BLaER1 treated with 17β-estradiol and CSF1 and Interleukin-3, amounts not matched to agents 10 nM and 100 nM (cell line): Measurements from ENCODE around the gene POU6F2.

Source experiments
- H3K27ac ChIP-seq, 11 experiments: shearing (Covaris generic); formaldehyde crosslinking; 2 replicates each; pipeline ENCODE4 v1.8.1; 2022
- H3K27me3 ChIP-seq, 11 experiments: shearing (Covaris generic); formaldehyde crosslinking; 2 replicates each; pipeline ENCODE4 v1.8.1; 2022
- H3K36me3 ChIP-seq, 11 experiments: shearing (Covaris generic); formaldehyde crosslinking; 2 replicates each; pipeline ENCODE4 v1.8.1; 2022
- H3K4me1 ChIP-seq, 10 experiments: shearing (Covaris generic); formaldehyde crosslinking; 2 replicates each; pipeline ENCODE4 v1.8.1; 2022
- H3K4me2 ChIP-seq, 11 experiments: shearing (Covaris generic); formaldehyde crosslinking; 2 replicates each; pipeline ENCODE4 v1.8.1; 2022
- H3K4me3 ChIP-seq, 10 experiments: shearing (Covaris generic); formaldehyde crosslinking; 2 replicates each; pipeline ENCODE4 v1.8.1; 2022
- H3K9ac ChIP-seq, 11 experiments: shearing (Covaris generic); formaldehyde crosslinking; 2 replicates each; pipeline ENCODE4 v1.8.1; 2022
- H3K9me3 ChIP-seq, 11 experiments: shearing (Covaris generic); formaldehyde crosslinking; replicated peaks in 1 of 11; 2 replicates each; pipeline ENCODE4 v1.8.1; 2022
- H4K20me1 ChIP-seq, 11 experiments: shearing (Covaris generic); formaldehyde crosslinking; 2 replicates each; pipeline ENCODE4 v1.8.1; 2022
- Cebpa-rat ChIP-seq, 11 experiments: shearing (Covaris generic); IDR thresholded peaks; 2 replicates each; pipeline ENCODE4 v1.8.1; 2022

POU6F2 gene

DNA sequence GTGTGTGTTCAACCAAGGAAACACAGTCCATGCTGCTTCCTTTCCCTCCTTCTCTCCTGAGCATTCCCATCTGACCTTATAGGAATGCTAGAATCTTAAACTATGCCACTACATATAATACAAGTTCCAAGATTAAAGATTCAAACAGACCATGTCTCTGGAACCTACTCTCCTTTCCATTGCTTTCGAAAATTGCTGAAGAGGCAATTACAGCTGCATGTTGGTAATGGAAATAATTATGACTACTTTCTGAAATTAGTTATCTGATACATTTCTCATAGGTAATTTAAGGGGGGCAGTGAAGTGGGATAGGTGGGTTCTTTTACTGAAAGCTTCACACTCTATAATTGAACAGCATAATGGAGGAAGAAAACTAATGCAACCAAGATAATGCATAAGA lies 302.6 kb downstream of the POU6F2 start:
- no peak for TF ChIP-seq Cebpa-rat (IDR thresholded peaks at IDR 0.05)
- Histone ChIP-seq H3K36me3 (no peaks in the 10 kb centered on the region), H4K20me1 (no peaks in the 10 kb centered on the region), H3K4me1 (no peaks in the 10 kb centered on the region), H3K4me3 (no peak overlapping the region), H3K27me3 (no peaks in the 10 kb centered on the region), H3K9me3 (no peaks in the 10 kb centered on the region), H3K9ac (no peak overlapping the region), H3K4me2 (no peak overlapping the region), H3K27ac (no peak overlapping the region)

DNA sequence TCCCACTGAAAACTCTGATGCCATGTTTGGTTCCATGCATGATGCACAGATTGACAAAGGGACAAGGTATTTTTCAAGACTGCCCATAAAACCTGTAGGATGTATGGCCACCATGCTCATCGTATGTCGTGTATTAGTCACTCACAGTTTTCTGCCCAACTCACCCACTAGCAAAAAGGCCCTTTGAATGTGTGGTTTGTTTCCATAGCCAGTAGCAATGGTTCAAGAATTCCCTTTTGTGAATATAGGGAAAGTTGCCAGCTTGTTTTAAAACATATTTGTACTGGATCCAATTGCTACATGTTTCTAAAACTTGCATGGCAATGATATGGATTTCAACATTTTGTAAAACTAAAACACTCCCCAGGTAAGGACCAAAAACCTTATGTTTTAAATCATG lies 307.5 kb downstream of the POU6F2 start:
- Histone ChIP-seq H3K4me3 (no peak overlapping the region), H3K9ac (no peak overlapping the region), H3K27me3 (no peaks in the 10 kb centered on the region), H3K4me2 (no peak overlapping the region), H3K9me3 (no peaks in the 10 kb centered on the region), H3K27ac (no peak overlapping the region), H3K36me3 (no peaks in the 10 kb centered on the region), H4K20me1 (no peaks in the 10 kb centered on the region), H3K4me1 (no peaks in the 10 kb centered on the region)
- no peak for TF ChIP-seq Cebpa-rat (IDR thresholded peaks at IDR 0.05)

DNA sequence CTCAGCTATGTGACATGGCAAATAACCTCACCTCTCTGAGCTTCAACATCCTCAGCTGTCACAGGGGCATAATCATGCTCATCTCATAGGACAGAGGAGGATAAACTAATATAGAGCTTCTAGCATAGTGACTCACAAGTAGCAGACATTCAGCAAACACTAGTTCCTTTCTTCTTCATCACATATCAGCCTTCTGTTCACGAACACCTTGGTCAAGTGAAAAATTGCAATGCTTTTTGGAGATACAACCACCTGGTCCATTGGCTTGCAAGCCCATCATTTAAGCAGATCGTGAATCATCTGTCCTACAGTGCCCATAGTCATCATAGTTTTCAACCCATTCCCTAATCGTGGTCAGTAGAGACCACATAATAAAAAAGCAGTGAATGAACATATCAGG lies 310.6 kb downstream of the POU6F2 start:
- no peaks in the 10 kb centered on the region for H3K9me3 ChIP-seq

DNA sequence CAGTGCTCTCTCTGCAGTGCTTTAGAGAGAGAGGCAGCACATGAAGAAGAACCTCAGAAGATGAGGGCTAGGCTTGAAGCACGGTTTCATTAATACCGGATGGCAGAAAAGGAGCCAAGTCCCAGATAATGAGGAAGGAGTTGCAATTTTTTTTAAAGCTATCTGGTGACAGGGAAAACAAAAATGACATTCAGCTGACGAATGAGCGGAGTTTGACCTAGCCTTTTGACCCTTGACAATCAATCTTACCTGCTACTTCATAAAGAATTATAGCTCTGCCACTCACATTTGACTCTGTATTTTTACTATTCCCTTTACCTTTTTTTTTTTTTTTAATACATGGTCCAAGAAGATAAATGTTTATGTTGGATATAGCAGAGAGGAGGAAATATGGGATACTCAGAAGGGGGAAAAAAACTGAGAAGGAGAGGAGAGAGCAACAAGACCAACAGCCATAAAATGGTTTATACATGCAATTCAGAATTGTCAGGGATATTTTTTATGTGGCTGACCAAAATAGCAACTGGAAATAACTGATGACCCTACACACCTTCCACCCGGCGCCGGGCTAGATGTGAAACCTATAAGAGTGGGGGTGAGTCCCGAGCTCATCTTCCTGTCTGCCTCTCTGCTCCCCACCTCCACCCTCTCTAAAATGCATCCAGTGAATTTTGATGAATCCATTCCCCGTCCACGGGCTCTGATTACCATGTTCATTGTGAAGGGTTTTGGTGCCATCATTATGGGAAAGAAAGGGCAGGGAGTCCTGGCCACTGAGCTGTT lies 314.1 kb downstream of the POU6F2 start:
- no peak overlapping the region for H3K4me2 ChIP-seq
- H4K20me1 ChIP-seq: no peaks in the 10 kb centered on the region
- H3K9ac ChIP-seq: no peak overlapping the region
- no peaks in the 10 kb centered on the region for H3K27me3 ChIP-seq
- no peak for TF ChIP-seq Cebpa-rat (IDR thresholded peaks at IDR 0.05)
- no peak overlapping the region for H3K4me3 ChIP-seq
- H3K9me3 ChIP-seq: no peaks in the 10 kb centered on the region
- no peaks in the 10 kb centered on the region for H3K36me3 ChIP-seq
- H3K27ac ChIP-seq: no peak overlapping the region
- H3K4me1 ChIP-seq: no peaks in the 10 kb centered on the region

More for the DNA sequence above, 310.6 kb downstream of the POU6F2 start:
- no peak overlapping the region for H3K4me3 ChIP-seq
- no peaks in the 10 kb centered on the region for H3K36me3 ChIP-seq
- H3K4me2 ChIP-seq: no peak overlapping the region
- no peak for TF ChIP-seq Cebpa-rat (IDR thresholded peaks at IDR 0.05)
- no peaks in the 10 kb centered on the region for H3K27me3 ChIP-seq
- no peaks in the 10 kb centered on the region for H4K20me1 ChIP-seq
- no peaks in the 10 kb centered on the region for H3K4me1 ChIP-seq
- no peak overlapping the region for H3K9ac ChIP-seq
- no peak overlapping the region for H3K27ac ChIP-seq

DNA sequence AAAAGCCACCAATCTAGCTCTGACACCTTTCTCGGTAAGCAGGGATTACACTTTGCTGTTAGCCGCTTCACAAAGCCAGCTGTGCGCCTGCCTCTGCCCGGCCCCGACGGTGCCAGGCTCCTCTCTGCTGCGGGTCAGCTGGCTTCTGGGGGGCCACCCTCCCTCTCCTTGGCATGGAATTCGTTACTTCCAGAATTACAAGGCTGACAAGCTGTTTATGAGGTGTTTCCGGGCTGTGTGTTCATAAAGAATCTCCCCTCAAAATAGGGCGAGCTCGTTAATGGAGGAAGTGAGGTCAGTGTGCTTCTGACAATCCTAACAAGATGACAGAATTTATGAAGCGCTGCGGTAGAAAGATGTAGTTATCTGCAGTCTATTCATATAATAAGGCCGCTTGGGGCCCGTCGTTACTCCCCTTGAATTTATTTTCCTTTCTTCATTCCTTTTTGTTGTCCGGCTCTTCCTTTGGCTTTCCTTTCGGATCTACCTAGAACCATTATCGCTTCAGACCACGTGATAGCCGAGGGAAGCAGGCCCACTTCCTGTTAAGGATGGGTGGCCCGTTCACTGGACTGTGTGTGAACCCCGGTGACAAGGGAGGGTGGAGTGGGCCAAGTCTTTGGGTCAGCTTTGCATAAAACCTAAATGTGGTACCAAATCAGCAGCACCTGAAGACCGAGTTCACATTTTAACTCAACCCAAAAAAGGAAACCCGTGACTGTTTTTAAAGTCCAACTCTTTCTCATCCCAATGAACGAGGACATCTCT lies 315.5 kb downstream of the POU6F2 start:
- Histone ChIP-seq H3K9me3 (peaks cover 0 to 5% (median 0%) of the 10 kb centered on the region in 11 experiments; a peak in 1 of 22 replicates), H3K4me1 (no peaks in the 10 kb centered on the region), H3K4me3 (no peak overlapping the region), H3K9ac (no peak overlapping the region), H3K27ac (no peak overlapping the region), H3K36me3 (no peaks in the 10 kb centered on the region), H3K27me3 (no peaks in the 10 kb centered on the region), H3K4me2 (no peak overlapping the region), H4K20me1 (no peaks in the 10 kb centered on the region)
- TF ChIP-seq Cebpa-rat (IDR thresholded peaks at IDR 0.05): no peak

DNA sequence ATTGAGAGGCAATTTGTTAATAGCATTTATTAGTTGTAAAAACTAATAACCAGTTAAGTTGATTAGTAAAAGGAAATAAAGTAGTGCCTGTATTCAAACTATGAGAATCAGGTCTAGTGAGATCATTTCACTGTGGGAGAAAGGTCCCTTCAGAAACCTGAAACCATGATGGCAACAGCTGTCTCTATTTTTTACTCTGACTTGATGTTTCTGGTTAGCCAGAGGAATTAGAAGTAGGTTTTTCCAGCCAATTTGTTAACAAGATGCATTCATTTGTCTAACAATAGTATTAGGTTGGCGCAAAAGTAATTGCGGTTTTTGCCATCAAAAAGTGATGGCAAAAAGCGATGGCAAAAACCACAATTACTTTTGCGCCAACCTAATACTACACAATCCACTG lies 316.3 kb downstream of the POU6F2 start:
- no peaks in the 10 kb centered on the region for H3K27me3 ChIP-seq
- no peak overlapping the region for H3K9ac ChIP-seq
- no peaks in the 10 kb centered on the region for H3K36me3 ChIP-seq
- no peak overlapping the region for H3K4me3 ChIP-seq
- H3K27ac ChIP-seq: no peak overlapping the region
- no peaks in the 10 kb centered on the region for H4K20me1 ChIP-seq
- H3K4me2 ChIP-seq: no peak overlapping the region
- no peaks in the 10 kb centered on the region for H3K4me1 ChIP-seq
- H3K9me3 ChIP-seq: peaks cover 0 to 5% (median 0%) of the 10 kb centered on the region in 11 experiments; a peak in 1 of 22 replicates
- TF ChIP-seq Cebpa-rat (IDR thresholded peaks at IDR 0.05): no peak

DNA sequence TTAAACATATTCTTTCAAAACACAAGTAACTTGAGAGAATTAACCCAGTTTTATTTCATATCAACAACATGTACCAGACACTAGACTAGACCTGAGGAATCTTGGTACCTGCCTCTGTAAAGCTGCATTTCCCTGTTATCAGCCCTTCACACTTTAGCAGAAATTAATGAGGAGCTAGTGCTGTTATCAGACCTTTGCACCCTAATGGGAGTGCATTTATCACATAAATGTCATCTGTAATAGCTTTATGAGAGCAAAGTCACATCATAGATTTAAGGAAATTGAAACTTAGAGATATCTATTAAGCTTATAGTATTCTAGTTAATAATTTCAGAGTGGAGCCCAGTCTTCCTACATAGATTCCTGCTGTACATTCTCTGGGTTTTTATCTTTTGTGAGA lies 318.1 kb downstream of the POU6F2 start:
- H3K9ac ChIP-seq: no peak overlapping the region
- no peaks in the 10 kb centered on the region for H3K27me3 ChIP-seq
- no peak for TF ChIP-seq Cebpa-rat (IDR thresholded peaks at IDR 0.05)

DNA sequence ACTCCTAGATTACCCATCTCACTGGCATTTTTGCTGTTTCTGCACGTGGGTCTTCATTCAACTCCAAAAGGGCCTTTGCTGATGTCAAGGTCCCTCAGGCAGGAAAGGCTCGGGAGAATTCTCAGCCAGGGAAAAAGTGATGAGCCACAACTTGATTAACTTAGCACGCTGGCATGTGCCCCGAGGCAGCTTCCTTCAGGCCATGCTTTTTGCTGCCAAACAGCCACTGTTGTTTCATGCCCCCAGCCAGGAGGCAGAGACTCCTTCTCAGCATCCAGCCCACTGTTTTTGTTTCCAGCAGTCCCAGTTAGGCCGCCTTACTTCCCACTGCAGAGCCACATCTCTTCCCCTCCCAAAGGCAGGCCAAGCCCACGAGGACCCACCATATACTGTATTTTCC lies 322.0 kb downstream of the POU6F2 start:
- Histone ChIP-seq H3K4me3 (no peak overlapping the region), H3K9me3 (peaks cover 0 to 5% (median 0%) of the 10 kb centered on the region in 11 experiments; a peak in 1 of 22 replicates), H3K4me2 (no peak overlapping the region), H3K36me3 (no peaks in the 10 kb centered on the region), H3K9ac (no peak overlapping the region), H3K27ac (no peak overlapping the region), H3K27me3 (no peaks in the 10 kb centered on the region), H4K20me1 (no peaks in the 10 kb centered on the region), H3K4me1 (no peaks in the 10 kb centered on the region)
- no peak for TF ChIP-seq Cebpa-rat (IDR thresholded peaks at IDR 0.05)

More for the DNA sequence above, 318.1 kb downstream of the POU6F2 start:
- no peak overlapping the region for H3K4me3 ChIP-seq
- no peaks in the 10 kb centered on the region for H3K4me1 ChIP-seq
- no peak overlapping the region for H3K27ac ChIP-seq
- no peaks in the 10 kb centered on the region for H4K20me1 ChIP-seq
- no peak overlapping the region for H3K4me2 ChIP-seq
- peaks cover 0 to 5% (median 0%) of the 10 kb centered on the region in 11 experiments; a peak in 1 of 22 replicates for H3K9me3 ChIP-seq
- H3K36me3 ChIP-seq: no peaks in the 10 kb centered on the region

DNA sequence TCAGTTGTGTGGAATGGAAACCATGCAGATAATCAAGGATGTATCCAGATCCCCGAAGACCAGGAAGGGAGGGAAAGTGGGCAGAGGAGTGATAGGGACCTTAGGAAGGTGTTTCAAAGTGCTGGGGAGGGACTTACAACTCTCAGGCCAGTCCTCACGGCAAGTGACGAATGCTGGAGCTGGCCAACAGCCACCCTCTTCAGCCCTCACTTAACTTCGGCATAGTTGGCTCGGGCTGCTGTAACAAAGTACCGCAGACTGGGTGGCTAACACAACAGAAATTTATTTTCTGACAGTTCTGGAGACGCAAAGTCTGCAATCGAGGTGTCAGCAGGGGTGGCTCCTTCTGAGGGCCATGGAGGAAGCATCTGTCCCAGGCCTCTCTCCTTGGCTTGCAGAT lies 322.6 kb downstream of the POU6F2 start:
- no peaks in the 10 kb centered on the region for H3K36me3 ChIP-seq
- no peaks in the 10 kb centered on the region for H3K27me3 ChIP-seq
- no peaks in the 10 kb centered on the region for H4K20me1 ChIP-seq
- H3K9me3 ChIP-seq: peaks cover 0 to 5% (median 0%) of the 10 kb centered on the region in 11 experiments; a peak in 1 of 22 replicates
- no peak overlapping the region for H3K4me2 ChIP-seq
- no peak overlapping the region for H3K4me3 ChIP-seq
- no peak overlapping the region for H3K27ac ChIP-seq
- no peak overlapping the region for H3K9ac ChIP-seq
- H3K4me1 ChIP-seq: no peaks in the 10 kb centered on the region
- TF ChIP-seq Cebpa-rat (IDR thresholded peaks at IDR 0.05): no peak
